WTC11 (cell line): Measurements from ENCODE around the gene PEAK1. TPM values are rescaled to one million over a fixed set of nuclear protein-coding genes. Genes with fewer than 3 reads are reported as not detected.

Experiments used
- ATAC-seq: fragments of 200-7000 bp; cut with Tn5 transposase; 2 replicates; pipeline ENCODE4 v1.10.0; 2021; ENCODE audit warnings: mild to moderate bottlenecking, moderate library complexity
- CTCF ChIA-PET: fragments of 300-600 bp; sonication (Branson Sonifier 250); formaldehyde crosslinking; loops from one replicate; lab custom pipeline; 2021; ENCODE audit warnings: antibody characterized with exemption; lab: Charles Lee
- POLR2A ChIA-PET: fragments of 350-600 bp; sonication (Branson Sonifier 250); formaldehyde crosslinking; loops from one replicate; lab custom pipeline; 2021; ENCODE audit warnings: antibody characterized with exemption; lab: Charles Lee
- DNase-seq: peaks from one replicate; pipeline ENCODE4 v3.0.0; 2021; ENCODE audit warnings: low spot score
- H3K27ac Mint-ChIP-seq: 2 replicates; pipeline ENCODE4 v1.8.0; 2021; ENCODE audit warnings: mixed read lengths
- H3K27me3 Mint-ChIP-seq: 2 replicates; pipeline ENCODE4 v1.8.0; 2021; ENCODE audit warnings: low read depth, mild to moderate bottlenecking, moderate library complexity, mixed read lengths
- H3K36me3 Mint-ChIP-seq: 2 replicates; pipeline ENCODE4 v1.8.0; 2021; ENCODE audit warnings: mixed read lengths
- H3K4me1 Mint-ChIP-seq: 2 replicates; pipeline ENCODE4 v1.8.0; 2022; ENCODE audit warnings: mixed read lengths
- H3K4me3 Mint-ChIP-seq: 2 replicates; pipeline ENCODE4 v1.8.0; 2021; ENCODE audit warnings: mild to moderate bottlenecking, moderate library complexity, mixed read lengths
- H3K9me3 Mint-ChIP-seq: 2 replicates; pipeline ENCODE4 v1.8.0; 2021; ENCODE audit warnings: mixed read lengths
- ATF2 ChIP-seq: sonication (generic); formaldehyde crosslinking; IDR thresholded peaks from 2 replicates; pipeline ENCODE4 v1.8.1; 2022; ENCODE audit warnings: low read depth, missing genetic modification reagents, borderline replicate concordance
- CREM ChIP-seq: sonication (generic); formaldehyde crosslinking; IDR thresholded peaks from 2 replicates; pipeline ENCODE4 v1.8.1; 2022; ENCODE audit warnings: mild to moderate bottlenecking, missing genetic modification reagents, moderate library complexity
- EMX1 ChIP-seq: fragments of 250-450 bp; sonication (Bioruptor Pico); IDR thresholded peaks from 2 replicates; pipeline ENCODE4 v1.8.0; 2021; ENCODE audit warnings: mild to moderate bottlenecking
- ETV6 ChIP-seq: sonication (generic); formaldehyde crosslinking; IDR thresholded peaks from 2 replicates; pipeline ENCODE4 v1.8.1; 2022; ENCODE audit warnings: mild to moderate bottlenecking, missing genetic modification reagents
- JAZF1 ChIP-seq: fragments of 250-450 bp; sonication (Bioruptor Pico); IDR thresholded peaks from 2 replicates; pipeline ENCODE4 v1.9.0; 2021; ENCODE audit warnings: moderate library complexity, mild to moderate bottlenecking, inconsistent platforms
- NFE2L1 ChIP-seq: sonication (generic); formaldehyde crosslinking; IDR thresholded peaks from 2 replicates; pipeline ENCODE4 v1.8.1; 2023; ENCODE audit warnings: missing genetic modification reagents
- PREB ChIP-seq: sonication (generic); formaldehyde crosslinking; IDR thresholded peaks from 2 replicates; pipeline ENCODE4 v1.8.1; 2022; ENCODE audit warnings: mild to moderate bottlenecking, missing genetic modification reagents, moderate library complexity, borderline replicate concordance
- PRRX2 ChIP-seq: fragments of 250-450 bp; sonication (Bioruptor Pico); IDR thresholded peaks from 2 replicates; pipeline ENCODE4 v1.8.0; 2021; ENCODE audit warnings: mild to moderate bottlenecking
- RORB ChIP-seq: fragments of 250-450 bp; sonication (Bioruptor Pico); IDR thresholded peaks from 2 replicates; pipeline ENCODE4 v1.9.0; 2021; ENCODE audit warnings: mild to moderate bottlenecking
- SOX15 ChIP-seq: fragments of 250-450 bp; sonication (Bioruptor Pico); IDR thresholded peaks from 2 replicates; pipeline ENCODE4 v1.9.0; 2021; ENCODE audit warnings: mild to moderate bottlenecking
- ZNF263 ChIP-seq: sonication (generic); formaldehyde crosslinking; IDR thresholded peaks from 2 replicates; pipeline ENCODE4 v1.8.1; 2022; ENCODE audit warnings: low read depth, mild to moderate bottlenecking, moderate library complexity, missing genetic modification reagents
- ZNF317 ChIP-seq: sonication (generic); formaldehyde crosslinking; IDR thresholded peaks from 2 replicates; pipeline ENCODE4 v1.8.1; 2023; ENCODE audit warnings: low read depth, mild to moderate bottlenecking, moderate library complexity, missing genetic modification reagents, borderline replicate concordance
- ZNF423 ChIP-seq: fragments of 250-450 bp; sonication (Bioruptor Pico); IDR thresholded peaks from 2 replicates; pipeline ENCODE4 v2.1.2; 2022; ENCODE audit warnings: mild to moderate bottlenecking, moderate library complexity
- ZNF512 ChIP-seq: sonication (generic); formaldehyde crosslinking; IDR thresholded peaks from 2 replicates; pipeline ENCODE4 v1.8.1; 2022; ENCODE audit warnings: missing genetic modification reagents, borderline replicate concordance
- ZNF532 ChIP-seq: fragments of 250-450 bp; sonication (Bioruptor Pico); IDR thresholded peaks from 2 replicates; pipeline ENCODE4 v1.9.0; 2021; ENCODE audit warnings: mild to moderate bottlenecking, borderline replicate concordance
- ZNF671 ChIP-seq: fragments of 250-450 bp; sonication (Bioruptor Pico); IDR thresholded peaks from 2 replicates; pipeline ENCODE4 v1.8.0; 2021; ENCODE audit warnings: mild to moderate bottlenecking
- total RNA-seq: library from RNA; stranded (reverse); gene quantifications from 3 replicates; pipeline ENCODE4 v1.2.3, GENCODE V29; 2021
- TF ChIP-seq, protein P1 (sequence below): sonication (generic); formaldehyde crosslinking; IDR thresholded peaks from 2 replicates; pipeline ENCODE4 v1.8.0; 2022; ENCODE audit warnings: missing genetic modification reagents
- TF ChIP-seq, protein P2 (sequence below): sonication (generic); formaldehyde crosslinking; IDR thresholded peaks from 2 replicates; pipeline ENCODE4 v1.8.0; 2023; ENCODE audit warnings: missing genetic modification reagents, mild to moderate bottlenecking, borderline replicate concordance

Gene PEAK1
- total RNA-seq, 1 experiment from 2014 or later: 49.0 TPM

DNA sequence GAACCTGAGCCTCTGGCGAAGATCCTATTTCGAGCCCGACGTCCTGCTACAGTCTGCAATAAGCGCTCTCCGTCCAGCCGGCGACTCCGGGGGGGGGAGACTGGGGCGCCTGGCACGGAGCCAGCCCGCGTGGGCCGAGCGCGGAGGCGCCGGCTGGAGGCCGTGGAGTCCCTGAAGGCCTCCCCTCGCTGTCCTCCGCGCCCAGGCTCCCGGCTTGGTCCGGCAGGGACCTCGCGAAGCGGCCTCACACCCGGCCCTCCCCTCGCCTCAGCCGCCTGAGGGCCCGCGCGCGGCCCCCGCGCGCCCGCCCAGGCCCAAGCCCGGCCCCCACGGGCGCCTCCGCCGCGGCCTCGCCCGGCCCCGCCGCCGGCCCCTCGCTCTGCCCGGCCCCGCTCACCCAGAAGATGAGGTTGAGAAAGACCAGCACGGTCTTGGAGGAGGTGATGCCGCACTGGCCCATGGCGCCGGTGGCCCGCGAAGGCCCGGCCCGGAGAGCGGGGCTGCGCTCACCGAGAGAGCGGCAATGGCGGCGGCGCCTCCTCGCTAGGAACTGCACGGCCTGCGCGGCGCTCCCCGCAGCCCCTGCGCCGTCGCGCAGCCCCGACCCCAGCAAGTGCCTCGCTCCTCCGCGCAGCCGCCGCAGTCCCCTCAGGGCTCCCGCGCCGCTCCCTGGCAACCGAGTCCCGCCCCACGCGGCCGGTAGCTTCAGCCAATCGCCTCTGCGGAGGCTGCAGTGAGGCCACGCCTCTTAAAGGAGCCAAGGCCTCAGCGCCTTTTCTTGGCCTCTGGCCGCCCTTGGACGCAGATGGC is 349.2 kb downstream of the PEAK1 start, which contains the start of gene TSPAN3:
Gene TSPAN3, minus strand, starts transcription at position 615 of the 810 bp plus-strand sequence. Its CDS starts 155 bp downstream, at position 460.
- DNase-seq: peak; percentile 96
- ChIA-PET POLR2A (interaction anchor here (0.6 to 1.1 kb wide), 6 partner anchors 10 to 513 kb away, joined by 3 to 5 read pairs (median 3); no protein-coding TSS in a partner anchor), CTCF (interaction anchor here (0.6 to 1.0 kb wide), 3 partner anchors 37 to 473 kb away, joined by 5 to 7 read pairs (median 5); no protein-coding TSS in a partner anchor)
- no peak within 1 kb of the TSS for H3K27ac Mint-ChIP-seq
- no peaks in the 10 kb centered on the region for H3K9me3 Mint-ChIP-seq
- ATAC-seq: peak; percentile 99
- peaks cover 19% of the 10 kb centered on the region for H3K4me1 Mint-ChIP-seq
- H3K4me3 Mint-ChIP-seq: peak within 1 kb of the TSS; percentile 79
- H3K27me3 Mint-ChIP-seq: peaks cover 7% of the 10 kb centered on the region
- no peaks in the 10 kb centered on the region; the same call in 1 of the 2 replicates for H3K36me3 Mint-ChIP-seq
- TF ChIP-seq ZNF512 (CRISPR knock-in tag) (no peak), ZNF263 (CRISPR knock-in tag) (no peak), ZNF671 (CRISPR knock-in tag) (no peak), ETV6 (CRISPR knock-in tag) (peak; percentile 73; the same call in 1 of the 2 replicates), NFE2L1 (CRISPR knock-in tag) (no peak), PRRX2 (CRISPR knock-in tag) (no peak), PREB (CRISPR knock-in tag) (no peak), EMX1 (CRISPR knock-in tag) (0 out of 2 replicates have a peak, but pooled peaks have one; percentile 59), ATF2 (CRISPR knock-in tag) (no peak), CREM (CRISPR knock-in tag) (no peak), ZNF317 (no peak), ZNF532 (CRISPR knock-in tag) (no peak), JAZF1 (CRISPR knock-in tag) (no peak), SOX15 (CRISPR knock-in tag) (no peak), ZNF423 (CRISPR knock-in tag) (no peak), RORB (CRISPR knock-in tag) (no peak)
- TF ChIP-seq, protein P1, sequence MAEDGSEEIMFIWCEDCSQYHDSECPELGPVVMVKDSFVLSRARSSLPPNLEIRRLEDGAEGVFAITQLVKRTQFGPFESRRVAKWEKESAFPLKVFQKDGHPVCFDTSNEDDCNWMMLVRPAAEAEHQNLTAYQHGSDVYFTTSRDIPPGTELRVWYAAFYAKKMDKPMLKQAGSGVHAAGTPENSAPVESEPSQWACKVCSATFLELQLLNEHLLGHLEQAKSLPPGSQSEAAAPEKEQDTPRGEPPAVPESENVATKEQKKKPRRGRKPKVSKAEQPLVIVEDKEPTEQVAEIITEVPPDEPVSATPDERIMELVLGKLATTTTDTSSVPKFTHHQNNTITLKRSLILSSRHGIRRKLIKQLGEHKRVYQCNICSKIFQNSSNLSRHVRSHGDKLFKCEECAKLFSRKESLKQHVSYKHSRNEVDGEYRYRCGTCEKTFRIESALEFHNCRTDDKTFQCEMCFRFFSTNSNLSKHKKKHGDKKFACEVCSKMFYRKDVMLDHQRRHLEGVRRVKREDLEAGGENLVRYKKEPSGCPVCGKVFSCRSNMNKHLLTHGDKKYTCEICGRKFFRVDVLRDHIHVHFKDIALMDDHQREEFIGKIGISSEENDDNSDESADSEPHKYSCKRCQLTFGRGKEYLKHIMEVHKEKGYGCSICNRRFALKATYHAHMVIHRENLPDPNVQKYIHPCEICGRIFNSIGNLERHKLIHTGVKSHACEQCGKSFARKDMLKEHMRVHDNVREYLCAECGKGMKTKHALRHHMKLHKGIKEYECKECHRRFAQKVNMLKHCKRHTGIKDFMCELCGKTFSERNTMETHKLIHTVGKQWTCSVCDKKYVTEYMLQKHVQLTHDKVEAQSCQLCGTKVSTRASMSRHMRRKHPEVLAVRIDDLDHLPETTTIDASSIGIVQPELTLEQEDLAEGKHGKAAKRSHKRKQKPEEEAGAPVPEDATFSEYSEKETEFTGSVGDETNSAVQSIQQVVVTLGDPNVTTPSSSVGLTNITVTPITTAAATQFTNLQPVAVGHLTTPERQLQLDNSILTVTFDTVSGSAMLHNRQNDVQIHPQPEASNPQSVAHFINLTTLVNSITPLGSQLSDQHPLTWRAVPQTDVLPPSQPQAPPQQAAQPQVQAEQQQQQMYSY (CRISPR knock-in tag): no peak
- TF ChIP-seq, protein P2, sequence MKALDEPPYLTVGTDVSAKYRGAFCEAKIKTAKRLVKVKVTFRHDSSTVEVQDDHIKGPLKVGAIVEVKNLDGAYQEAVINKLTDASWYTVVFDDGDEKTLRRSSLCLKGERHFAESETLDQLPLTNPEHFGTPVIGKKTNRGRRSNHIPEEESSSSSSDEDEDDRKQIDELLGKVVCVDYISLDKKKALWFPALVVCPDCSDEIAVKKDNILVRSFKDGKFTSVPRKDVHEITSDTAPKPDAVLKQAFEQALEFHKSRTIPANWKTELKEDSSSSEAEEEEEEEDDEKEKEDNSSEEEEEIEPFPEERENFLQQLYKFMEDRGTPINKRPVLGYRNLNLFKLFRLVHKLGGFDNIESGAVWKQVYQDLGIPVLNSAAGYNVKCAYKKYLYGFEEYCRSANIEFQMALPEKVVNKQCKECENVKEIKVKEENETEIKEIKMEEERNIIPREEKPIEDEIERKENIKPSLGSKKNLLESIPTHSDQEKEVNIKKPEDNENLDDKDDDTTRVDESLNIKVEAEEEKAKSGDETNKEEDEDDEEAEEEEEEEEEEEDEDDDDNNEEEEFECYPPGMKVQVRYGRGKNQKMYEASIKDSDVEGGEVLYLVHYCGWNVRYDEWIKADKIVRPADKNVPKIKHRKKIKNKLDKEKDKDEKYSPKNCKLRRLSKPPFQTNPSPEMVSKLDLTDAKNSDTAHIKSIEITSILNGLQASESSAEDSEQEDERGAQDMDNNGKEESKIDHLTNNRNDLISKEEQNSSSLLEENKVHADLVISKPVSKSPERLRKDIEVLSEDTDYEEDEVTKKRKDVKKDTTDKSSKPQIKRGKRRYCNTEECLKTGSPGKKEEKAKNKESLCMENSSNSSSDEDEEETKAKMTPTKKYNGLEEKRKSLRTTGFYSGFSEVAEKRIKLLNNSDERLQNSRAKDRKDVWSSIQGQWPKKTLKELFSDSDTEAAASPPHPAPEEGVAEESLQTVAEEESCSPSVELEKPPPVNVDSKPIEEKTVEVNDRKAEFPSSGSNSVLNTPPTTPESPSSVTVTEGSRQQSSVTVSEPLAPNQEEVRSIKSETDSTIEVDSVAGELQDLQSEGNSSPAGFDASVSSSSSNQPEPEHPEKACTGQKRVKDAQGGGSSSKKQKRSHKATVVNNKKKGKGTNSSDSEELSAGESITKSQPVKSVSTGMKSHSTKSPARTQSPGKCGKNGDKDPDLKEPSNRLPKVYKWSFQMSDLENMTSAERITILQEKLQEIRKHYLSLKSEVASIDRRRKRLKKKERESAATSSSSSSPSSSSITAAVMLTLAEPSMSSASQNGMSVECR (CRISPR knock-in tag): no peak
